HG03432 (cell line): ENCODE data around the gene DMD.
"Not testable (repeated sequence)": the region's sequence is repeated elsewhere in the genome, so short reads cannot be mapped to it uniquely, and the experiment has no call there.

Experiments
- ATAC-seq: cut with Tn5 transposase; IDR thresholded peaks from one replicate; pipeline ENCODE4 v1.9.1; 2021; ENCODE audit warnings: mild to moderate bottlenecking, moderate library complexity; ENCODE audit not compliant: unreplicated experiment

DMD gene

DNA sequence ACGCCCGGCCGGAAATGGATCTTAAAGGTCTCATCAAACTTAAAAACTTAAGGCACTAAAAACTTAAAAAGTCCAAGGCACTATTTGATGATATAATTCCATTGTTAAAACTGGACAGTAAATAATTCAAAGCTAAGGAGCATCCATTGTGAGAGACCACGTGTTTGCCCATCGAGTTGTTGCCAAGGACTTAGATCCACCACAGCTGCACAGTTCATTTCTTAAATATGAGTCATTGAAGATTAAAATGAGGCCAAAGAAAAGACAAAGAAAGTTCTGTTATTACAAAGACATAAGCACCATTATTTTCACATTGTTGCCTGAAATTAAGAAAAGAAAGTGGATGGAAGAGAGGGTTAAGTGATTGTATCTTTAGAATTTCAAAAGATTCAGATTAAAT lies 1728.0 kb downstream of the DMD start:
- no peak for ATAC-seq

DNA sequence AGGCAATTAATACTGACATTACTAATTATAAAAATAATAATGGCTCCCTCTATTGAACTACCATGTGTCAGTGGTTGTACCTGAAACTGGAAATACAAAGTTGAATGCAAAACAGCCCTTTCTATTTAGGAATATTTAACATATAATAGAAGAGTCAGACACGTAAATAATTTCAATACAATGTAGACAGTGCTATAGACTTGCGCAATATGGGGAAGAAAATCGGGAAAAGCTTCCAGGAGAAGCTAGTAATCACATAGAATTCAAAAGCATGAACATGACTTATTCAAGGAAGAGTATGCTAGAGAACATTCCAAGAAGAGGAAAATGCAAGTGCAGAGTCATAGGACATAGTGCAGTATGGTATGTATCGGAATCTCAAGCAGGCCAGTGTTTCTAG lies 1730.7 kb downstream of the DMD start:
- no peak for ATAC-seq

DNA sequence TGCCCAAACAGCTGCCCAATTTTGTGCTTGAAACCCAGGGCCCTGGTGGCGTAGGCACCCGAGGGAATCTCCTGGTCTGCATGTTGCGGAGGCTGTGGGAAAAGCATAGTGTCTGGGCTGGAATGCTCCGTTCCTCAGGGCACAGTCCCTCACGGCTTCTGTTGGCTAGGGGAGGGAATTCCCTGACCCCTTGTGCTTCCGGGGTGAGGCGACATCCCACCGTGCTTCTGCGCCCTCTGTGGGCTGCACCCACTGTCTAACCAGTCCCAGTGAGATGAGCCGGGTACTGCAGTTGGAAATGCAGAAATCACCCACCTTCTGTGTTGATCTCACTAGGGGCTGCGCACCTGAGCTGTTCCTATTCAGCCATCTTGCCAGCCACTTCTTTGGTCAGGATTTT lies 1740.1 kb downstream of the DMD start:
- ATAC-seq: no peak

DNA sequence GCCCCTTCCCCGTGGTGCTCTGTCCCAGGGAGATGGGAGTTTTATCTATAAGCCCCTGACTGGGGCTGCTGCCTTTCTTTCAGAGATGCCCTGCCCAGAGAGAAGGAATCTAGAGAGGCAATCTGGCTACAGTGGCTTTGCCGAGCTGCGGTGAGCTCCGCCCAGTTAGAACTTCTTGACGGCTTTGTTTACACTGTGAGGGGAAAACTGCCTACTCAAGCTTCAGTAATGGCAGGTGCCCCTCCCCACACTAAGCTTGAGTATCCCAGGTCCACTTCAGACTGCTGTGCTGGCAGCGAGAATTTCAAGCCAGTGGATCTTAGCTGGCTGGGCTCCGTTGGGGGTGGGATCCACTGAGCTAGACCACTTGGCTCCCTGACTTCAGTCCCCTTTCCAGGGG lies 1740.6 kb downstream of the DMD start:
- ATAC-seq: not testable (repeated sequence)

DNA sequence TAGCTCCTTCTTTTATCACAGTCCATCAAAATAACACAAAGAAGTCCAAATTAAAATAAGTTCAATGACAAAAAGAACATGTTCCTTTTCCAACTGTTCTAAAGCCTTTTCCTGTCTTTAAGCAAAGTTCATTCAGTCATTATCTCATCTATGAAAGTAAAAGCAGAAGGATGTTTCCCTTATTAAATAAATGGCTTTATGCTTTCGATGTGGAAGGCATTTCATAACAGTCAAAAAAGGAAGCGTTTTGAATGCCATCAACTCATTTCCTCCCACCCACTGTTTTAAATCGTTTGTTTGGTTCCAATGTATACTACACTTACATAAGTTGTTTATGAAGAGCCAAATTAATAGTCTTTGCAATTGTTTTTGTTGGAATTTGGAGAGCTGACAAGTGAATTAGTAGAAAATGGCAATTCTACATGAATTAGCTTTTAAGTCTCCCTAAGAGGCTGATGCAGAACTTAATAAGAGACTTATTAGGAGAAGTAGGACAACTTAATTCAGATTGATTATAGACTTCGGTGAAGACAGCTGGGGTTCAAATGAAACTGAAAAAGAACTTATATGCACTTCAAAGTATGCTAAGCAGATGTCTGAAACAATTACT lies 1746.9 kb downstream of the DMD start:
- ATAC-seq: no peak

DNA sequence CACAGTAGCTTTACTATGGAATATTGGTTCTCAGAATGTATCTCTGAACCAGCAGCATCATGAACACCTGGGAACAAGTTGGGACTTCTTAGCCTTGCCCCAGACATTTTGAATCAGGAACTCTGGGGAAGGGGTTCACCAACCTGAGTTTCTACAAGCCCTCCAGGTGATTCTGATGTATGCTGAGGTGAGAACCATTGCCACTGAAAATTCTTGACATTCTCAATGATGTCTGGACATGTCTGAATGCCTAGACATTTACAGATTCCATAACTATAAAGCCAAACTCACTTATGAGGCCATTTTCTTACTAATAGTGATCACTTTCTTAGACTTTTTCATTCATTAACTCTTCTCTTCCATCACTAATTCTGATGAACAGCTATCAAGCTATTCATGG lies 1750.1 kb downstream of the DMD start:
- no peak for ATAC-seq

DNA sequence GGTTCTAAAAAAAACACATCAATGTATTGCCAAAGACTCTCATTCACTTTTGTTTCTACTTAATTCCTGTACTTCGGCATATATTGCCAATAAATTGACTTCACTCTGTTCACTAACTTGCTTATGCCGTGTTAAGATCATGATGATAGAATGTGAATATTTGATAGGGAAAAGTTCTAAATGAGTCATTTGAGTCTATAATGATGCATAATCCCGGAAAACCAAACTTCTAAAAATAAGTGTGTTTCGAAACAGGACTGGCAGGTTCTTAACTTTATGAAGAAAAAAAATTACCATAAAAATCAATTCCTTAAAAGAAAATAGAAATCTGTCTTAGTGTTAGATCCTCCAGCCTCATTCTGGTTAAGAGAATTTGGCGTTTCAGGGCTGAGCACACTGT lies 1752.0 kb downstream of the DMD start:
- ATAC-seq: no peak

DNA sequence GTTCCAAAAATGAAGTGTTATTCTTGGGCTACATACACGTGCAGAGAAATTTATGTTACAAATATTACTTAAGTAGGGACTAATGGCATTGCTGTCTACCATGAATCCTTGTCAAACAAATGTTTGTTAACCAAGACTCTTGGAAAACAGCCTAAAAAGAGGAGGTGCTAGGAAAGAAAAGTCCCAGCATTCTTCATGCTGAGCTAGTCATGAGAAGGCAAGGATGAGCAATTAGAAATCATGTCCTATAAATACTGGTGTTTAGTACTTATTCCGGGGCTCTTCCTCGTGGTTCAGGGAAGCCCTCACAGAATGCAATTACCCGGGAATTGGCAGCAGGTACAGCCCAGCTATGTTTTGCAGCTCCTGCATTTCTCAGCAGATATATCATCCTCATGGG lies 1761.4 kb downstream of the DMD start:
- no peak for ATAC-seq

DNA sequence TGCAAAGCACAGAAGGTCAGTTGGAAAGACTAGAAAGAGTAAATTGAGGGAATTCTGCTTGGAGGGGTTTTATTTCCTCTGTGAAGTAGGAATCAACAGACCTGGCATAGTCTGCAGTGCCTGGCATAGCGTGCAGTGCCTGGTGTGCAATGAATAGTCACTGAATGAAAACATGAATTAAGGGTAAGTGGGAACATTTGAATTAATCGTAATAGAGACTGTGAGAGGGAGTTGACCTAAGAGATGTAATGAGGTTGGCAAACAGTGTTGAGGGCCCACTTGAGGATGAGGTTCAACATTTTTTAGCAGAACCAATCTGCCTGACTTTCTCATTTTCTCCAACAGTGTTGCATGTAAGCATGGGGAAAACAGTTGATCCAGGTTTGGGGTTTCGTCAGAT lies 1762.3 kb downstream of the DMD start:
- no peak for ATAC-seq

DNA sequence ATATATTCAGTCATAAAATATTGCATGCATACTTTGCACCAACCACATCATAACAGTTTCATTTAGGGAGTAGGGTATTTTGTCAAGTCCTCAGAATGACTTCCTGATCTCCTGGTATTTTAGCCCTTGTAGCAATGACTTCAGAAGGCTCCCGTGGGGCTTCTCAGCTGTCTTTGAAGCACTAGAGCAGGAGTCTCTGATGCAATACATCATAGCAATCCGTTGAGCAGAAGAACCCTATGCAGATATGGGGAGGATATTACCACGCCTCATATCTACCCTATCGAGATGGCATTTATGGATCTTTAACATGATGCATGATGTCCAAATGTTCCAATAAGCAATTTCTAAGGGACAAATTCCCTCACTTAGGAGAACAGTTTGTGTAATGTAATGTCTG lies 1765.8 kb downstream of the DMD start:
- ATAC-seq: no peak

DNA sequence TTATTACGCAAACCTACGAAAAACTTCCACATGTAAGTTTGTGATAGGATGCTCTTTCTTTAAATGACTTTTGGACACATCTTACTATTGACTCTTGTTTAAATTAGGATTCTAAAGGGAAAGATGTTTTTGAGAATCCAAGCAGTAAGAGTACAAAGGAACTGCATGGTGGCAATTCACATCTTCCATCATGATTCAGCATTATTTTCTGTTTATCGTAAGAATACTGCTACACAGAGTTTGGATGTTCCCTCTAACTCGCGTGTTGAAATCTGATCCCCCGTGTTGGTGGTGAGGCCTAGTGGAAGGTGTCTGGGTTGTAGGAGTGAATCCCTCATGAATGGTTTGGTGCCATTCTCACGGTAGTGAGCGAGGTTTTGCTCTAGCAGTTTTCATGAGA lies 1767.7 kb downstream of the DMD start:
- no peak for ATAC-seq

DNA sequence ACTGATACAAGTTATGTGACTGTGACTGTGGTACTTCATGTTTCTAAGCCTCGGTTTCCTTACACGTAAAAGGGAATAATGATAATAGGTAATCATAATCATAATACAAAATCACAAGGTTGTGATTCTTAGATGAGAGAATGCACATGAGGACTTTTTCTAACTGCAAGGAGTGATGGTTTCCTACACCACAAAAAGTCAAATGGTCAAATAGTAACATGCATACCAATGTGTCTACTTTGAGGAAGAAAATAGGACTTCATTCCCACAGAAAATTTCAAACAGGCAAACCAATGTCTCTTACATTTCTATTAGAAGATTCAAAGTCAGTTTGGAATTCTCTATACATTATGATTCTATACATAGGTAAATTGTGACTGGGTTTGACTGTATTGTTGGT lies 1770.8 kb downstream of the DMD start:
- no peak for ATAC-seq

DNA sequence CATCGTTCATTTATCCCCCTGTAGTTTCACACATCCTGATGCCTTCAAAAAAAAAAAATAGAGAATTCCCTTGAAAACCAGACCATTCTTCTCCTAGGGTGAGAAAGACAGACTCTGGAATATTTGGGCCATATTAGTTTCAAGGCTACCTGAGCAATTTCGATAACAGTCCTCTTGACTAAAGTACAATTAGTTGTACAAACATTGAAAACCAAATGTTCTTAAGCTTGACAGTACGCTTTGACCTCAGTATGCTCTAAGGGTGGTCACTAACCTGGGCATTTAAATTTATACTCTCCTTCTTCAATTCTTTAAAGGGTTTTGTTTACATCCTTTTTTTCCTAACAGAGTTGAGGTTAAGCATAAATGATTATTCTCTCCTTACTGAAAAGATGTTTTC lies 1774.9 kb downstream of the DMD start:
- ATAC-seq: no peak

DNA sequence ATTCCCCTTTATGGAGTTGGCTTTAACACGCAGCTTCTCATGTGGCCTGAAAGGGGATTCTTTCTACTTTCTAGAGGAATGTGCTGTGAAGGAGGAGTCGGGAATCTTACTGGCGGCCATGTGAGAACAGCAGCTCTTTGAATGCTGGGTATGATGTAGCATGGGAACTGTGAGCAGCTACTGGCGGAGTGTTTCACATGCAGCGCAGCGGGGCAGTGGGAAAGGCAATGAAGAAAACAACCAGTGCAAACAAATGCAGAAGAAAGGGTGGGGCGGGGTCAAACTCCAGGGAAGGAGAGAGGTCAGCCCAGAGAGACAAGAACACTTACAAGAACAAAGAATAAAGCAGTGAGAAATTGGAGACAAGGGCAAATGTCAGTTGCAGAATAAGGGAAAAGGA lies 1775.8 kb downstream of the DMD start:
- ATAC-seq: no peak

DNA sequence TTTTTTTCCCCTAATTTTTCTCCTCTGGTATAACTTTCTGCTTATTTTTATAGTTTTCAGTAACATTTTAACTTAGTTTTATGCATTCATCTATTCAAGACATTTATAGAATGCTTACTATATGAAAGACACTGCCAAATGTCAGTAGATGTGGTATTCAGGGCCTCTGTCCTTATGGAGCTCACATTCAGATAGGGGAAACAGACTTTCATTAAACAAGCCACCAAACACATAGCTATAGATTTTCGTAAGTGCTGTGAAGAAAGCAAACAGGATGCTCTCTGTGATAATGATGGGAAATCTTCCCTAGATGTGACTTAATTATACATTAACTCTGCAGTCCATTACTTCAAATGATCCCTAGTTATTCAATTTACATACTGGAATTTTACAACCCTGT lies 1777.5 kb downstream of the DMD start:
- no peak for ATAC-seq

DNA sequence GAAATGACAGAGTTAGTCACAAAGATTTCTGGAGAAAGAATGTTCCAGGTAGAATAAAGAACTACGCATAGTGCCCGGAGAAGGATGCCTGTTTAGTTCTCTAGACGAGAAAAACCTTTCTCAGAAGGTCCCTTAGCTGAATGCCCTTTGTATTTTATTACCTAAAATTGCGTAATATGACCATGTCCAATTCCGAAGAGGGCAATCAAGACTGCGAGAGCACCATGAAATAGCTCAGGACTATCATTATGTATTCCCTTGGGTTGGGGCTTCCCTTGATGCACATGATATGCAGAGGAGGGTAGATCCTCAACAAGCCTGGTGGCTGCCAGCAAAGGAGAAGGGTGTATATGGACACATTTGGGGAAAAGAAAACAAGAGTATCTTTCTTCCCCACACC lies 1781.4 kb downstream of the DMD start:
- no peak for ATAC-seq

DNA sequence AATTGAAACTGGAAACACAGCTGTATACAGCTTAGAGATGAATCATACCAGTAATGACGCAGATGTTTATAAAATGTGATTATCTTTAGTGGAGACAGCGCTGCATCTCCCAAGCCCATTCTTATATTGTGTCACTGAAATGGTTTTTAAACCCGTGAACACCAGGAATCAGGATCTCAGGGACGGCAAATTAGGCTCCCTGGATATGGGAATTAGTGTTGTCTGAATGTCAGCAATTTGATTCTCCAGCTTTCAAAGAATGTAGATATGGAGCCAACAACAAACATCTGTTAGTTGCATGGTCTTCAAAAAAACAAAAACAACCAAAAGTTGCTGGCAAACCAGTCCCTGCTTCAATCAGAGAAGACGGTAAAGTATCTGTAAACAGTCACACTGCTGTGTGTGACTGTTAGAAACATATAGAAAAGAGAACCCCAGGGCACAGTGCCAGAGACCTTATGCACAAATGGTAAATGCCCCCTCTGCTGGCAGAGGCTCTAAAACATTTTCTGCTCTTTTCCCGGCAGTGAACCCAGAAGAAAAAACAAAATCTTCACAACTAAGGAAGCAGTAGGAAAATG lies 1787.7 kb downstream of the DMD start:
- no peak for ATAC-seq

DNA sequence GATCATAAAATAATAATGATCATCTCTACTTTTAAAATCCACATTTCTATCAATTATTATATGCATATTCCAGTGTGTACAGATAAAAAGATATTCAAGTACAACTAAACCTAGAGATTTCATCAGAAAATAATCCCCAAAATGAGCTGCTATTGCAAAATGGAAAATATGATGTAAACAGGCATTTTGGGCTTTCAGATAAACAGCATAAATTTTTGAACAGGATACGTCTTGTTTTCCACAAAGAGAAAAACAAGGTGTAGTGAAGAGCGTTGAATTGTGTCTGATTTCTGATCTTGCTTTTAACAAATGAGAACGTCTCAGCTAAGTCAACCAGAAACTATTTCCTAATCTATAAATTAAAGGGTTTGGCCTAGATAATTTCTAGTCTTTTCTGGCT lies 1789.9 kb downstream of the DMD start:
- no peak for ATAC-seq

DNA sequence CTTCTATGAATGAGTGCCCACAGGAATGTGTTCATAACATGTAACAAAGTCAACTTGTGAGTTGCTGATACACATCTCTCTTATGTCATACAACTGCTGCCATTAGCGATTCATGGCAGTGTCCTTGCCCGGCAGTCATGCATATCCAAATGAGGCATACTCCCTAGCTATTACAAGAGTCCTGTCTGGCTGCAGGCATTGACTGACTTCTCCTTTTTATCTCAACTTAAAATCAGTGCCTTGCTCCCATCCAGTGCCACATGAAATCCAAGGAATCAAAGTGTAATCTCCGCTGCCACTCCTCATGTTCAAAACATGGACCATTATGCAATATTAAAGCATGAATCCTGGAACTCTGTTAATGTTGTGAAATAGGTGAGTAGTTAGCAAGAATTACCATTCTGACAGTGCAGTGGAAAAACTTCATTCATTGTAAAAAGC lies 1790.6 kb downstream of the DMD start:
- ATAC-seq: no peak

DNA sequence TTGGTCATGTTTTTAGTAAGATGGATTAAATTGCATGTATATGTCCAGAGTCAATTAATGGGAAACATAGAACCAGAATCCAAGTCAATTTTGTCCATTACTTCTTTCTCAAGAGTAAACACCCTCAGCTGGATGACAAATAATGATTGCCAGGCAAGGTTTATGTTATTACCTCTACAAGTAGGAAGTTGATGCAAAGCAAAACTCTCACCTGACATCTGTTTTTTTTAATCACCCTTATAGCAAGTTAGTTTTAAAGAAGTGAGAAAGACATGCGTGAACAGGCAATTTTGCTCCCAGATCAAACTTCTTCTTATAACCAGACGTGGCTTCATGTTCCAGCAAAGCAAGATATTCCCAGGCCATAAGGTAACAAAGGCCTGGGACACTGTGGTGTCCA lies 1791.0 kb downstream of the DMD start:
- no peak for ATAC-seq

DNA sequence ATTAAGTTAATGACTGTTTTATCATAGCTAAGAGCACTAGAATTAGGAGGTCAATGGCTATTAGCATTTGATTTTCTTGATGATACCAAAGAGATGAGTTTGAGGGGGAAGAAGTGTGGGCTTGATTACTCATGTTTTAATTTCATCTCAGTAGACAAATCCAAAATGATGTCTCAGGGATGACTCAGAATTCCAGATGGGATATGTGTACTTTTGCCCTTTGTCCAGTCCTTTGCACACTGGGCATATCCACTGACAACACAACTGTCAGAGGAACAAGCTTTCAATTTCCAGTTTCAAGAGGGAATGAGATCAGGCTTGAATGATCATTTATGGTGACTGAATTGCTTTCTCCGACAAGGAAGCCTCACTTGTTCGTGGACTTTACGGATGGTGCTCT lies 1814.2 kb downstream of the DMD start:
- ATAC-seq: no peak

DNA sequence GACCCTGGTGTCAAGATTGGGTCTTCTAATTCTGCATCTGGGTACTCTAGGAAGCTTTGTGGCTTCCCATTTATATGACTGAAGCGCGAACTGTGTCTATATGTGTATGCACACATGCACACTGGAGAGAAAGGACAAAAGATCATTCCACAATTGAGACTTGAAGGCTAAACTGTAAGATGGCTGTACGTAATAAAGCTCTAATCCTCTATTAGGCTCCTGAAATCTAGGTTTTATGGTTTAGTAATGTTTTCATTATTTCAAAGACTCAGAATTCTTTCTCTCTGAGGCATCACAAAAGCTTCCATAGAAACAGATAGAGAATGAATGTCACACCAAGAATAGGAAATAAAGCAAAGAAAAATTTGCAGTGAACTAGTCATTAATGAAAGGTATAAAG lies 1818.8 kb downstream of the DMD start:
- ATAC-seq: no peak

DNA sequence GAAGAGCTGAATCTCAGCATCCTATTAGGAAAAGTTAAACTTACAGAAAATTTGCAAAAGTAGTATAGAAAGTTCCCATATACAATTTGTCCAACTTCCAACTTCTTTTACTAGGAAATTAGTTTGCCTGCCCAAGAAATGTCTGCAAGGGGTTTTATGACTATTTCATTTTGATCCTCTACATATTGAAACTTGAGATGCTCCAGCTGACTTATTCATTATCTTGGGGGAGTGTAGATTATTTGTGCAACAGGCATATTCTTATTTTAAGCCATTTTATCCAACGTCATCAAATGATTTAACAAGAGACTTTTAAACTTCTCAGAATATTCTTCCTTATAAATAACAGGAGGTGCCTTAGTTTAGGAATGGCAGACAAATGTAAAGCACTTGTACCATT lies 1822.4 kb downstream of the DMD start:
- ATAC-seq: no peak
